ENCODE results near the gene ATPAF2. TPM values are rescaled to one million over a fixed set of nuclear protein-coding genes. Genes with fewer than 3 reads are reported as not detected.
A peak's percentile ranks its signal among the peaks of the same experiment; 100 is the strongest.

The ATPAF2 gene
- total RNA-seq, 1 donor from 2014 or later: 22.8 TPM

GRCh38 chr17:17972126-17972951 lies 66.6 kb downstream of the ATPAF2 start, which contains the start of the genes DRC3 and TOM1L2:
DRC3 (plus strand) TSS chr17:17972862; CDS start chr17:17977599, 4,737 bp downstream.
TOM1L2 (minus strand) TSS chr17:17972400; CDS start chr17:17972313, 87 bp downstream.
- intact Hi-C loops (cut with DNase I): no loop called here
- peak; percentile 99 for ATAC-seq

GRCh38 chr17:17971431-17972125 lies 67.4 kb downstream of the ATPAF2 start:
- no peak for ATAC-seq
- peak; percentile 77 for DNase-seq (ENCODE audit: low spot score)
- intact Hi-C loops (cut with DNase I): no loop called here

More at GRCh38 chr17:17972126-17972951, 66.6 kb downstream of the ATPAF2 start, which contains the start of the genes DRC3 and TOM1L2:
- peak; percentile 100 for DNase-seq (ENCODE audit: low spot score)

GRCh38 chr17:17970699-17971430 lies 68.1 kb downstream of the ATPAF2 start:
- DNase-seq (ENCODE audit: low spot score): no peak
- intact Hi-C loops (cut with DNase I): no loop called here
- ATAC-seq: no peak

Other genes with a start within 250 kb of the ATPAF2 start
- gene SREBF1, start 202.2 kb downstream of the ATPAF2 start, total RNA-seq: 257 TPM
- gene TOM1L2, start 66.8 kb downstream of the ATPAF2 start, total RNA-seq: 144 TPM
- 5.8 TPM for gene DRC3, start 66.3 kb downstream of the ATPAF2 start, total RNA-seq
- 17.1 TPM for gene GID4, start 240 bp upstream of the ATPAF2 start, total RNA-seq
- gene DRG2, start 48.8 kb upstream of the ATPAF2 start, total RNA-seq: 29.8 TPM
- gene MYO15A, start 69.6 kb upstream of the ATPAF2 start, total RNA-seq: 4.4 TPM
- 96.3 TPM for gene ALKBH5, start 144.7 kb upstream of the ATPAF2 start, total RNA-seq
- gene LLGL1, start 186.5 kb upstream of the ATPAF2 start, total RNA-seq: 21.4 TPM
- 244 TPM for gene FLII, start 219.6 kb upstream of the ATPAF2 start, total RNA-seq
- 15.5 TPM for gene MIEF2, start 221.5 kb upstream of the ATPAF2 start, total RNA-seq

Data from sciatic nerve (tissue), 2 donors.